Progenitor cell of endocrine pancreas (in vitro differentiated cells): Measurements from ENCODE around the gene CFAP54. TPM values are rescaled to one million over a fixed set of nuclear protein-coding genes. Genes with fewer than 3 reads are reported as not detected.

Experiments
- DNase-seq: peaks from one replicate; pipeline ENCODE4 v3.0.0; 2021; ENCODE audit warnings: low spot score; ENCODE audit not compliant: unreplicated experiment
- H3K27ac Mint-ChIP-seq: 2 replicates; pipeline ENCODE4 v1.8.0; 2021; ENCODE audit warnings: mild to moderate bottlenecking, moderate library complexity, mixed read lengths
- H3K27me3 Mint-ChIP-seq: 2 replicates; pipeline ENCODE4 v1.8.0; 2021; ENCODE audit warnings: mixed read lengths
- H3K36me3 Mint-ChIP-seq: 2 replicates; pipeline ENCODE4 v1.8.0; 2022; ENCODE audit warnings: mixed read lengths; ENCODE audit not compliant: insufficient read depth
- H3K4me1 Mint-ChIP-seq: 2 replicates; pipeline ENCODE4 v1.8.0; 2021; ENCODE audit warnings: low read depth, mixed read lengths
- H3K4me3 Mint-ChIP-seq: 2 replicates; pipeline ENCODE4 v1.8.0; 2021; ENCODE audit warnings: low read depth, mild to moderate bottlenecking, moderate library complexity, mixed read lengths
- H3K9me3 Mint-ChIP-seq: 2 replicates; pipeline ENCODE4 v1.8.0; 2021; ENCODE audit warnings: low read depth, mixed read lengths
- CTCF ChIP-seq: fragments of 200-600 bp; sonication (generic); IDR thresholded peaks from one replicate; pipeline ENCODE4 v1.5.0; 2021; ENCODE audit warnings: antibody characterized with exemption, mild to moderate bottlenecking; ENCODE audit not compliant: unreplicated experiment
- total RNA-seq: library from RNA; stranded (reverse); gene quantifications from 2 replicates; pipeline ENCODE4 v1.2.1, GENCODE V29; 2021

Gene CFAP54
- total RNA-seq, 1 donor from 2014 or later, result 5.9 TPM

- TF ChIP-seq CTCF, result no peak
- H3K4me1 Mint-ChIP-seq, result no peaks in the 10 kb centered on the region
Measured at GRCh38 chr12:96901175-96901574, 411.8 kb downstream of the CFAP54 start.

GRCh38 chr12:96902076-96902475 is 412.7 kb downstream of the CFAP54 start:
- Mint-ChIP-seq H3K4me1 (peaks cover 2% of the 10 kb centered on the region), H3K4me3 (no peak overlapping the region), H3K27ac (no peak overlapping the region), H3K27me3 (no peaks in the 10 kb centered on the region), H3K9me3 (no peaks in the 10 kb centered on the region), H3K36me3 (no peaks in the 10 kb centered on the region)
- TF ChIP-seq CTCF, result no peak
- no peak for DNase-seq

More at GRCh38 chr12:96901175-96901574, 411.8 kb downstream of the CFAP54 start:
- H3K4me3 Mint-ChIP-seq, result no peak overlapping the region
- H3K27ac Mint-ChIP-seq, result no peak overlapping the region
- no peaks in the 10 kb centered on the region for H3K36me3 Mint-ChIP-seq
- H3K9me3 Mint-ChIP-seq, result no peaks in the 10 kb centered on the region
- H3K27me3 Mint-ChIP-seq, result no peaks in the 10 kb centered on the region
- no peak for DNase-seq

- Mint-ChIP-seq H3K27ac (peak overlapping the region; percentile 91), H3K4me3 (peak overlapping the region; percentile 84)
- DNase-seq, result no peak
Measured at GRCh38 chr12:96906498-96906848, 417.1 kb downstream of the CFAP54 start.

GRCh38 chr12:96906849-96907670 is 417.7 kb downstream of the CFAP54 start, which contains the start of gene NEDD1:
Gene NEDD1 (plus strand): TSS chr12:96907257. CDS start chr12:96909760, 2,503 bp downstream.
- peak within 1 kb of the TSS; percentile 84 for H3K4me3 Mint-ChIP-seq
- TF ChIP-seq CTCF, result no peak
- no peaks in the 10 kb centered on the region for H3K27me3 Mint-ChIP-seq
- peaks cover 26% of the 10 kb centered on the region for H3K4me1 Mint-ChIP-seq
- peaks cover 2% of the 10 kb centered on the region for H3K36me3 Mint-ChIP-seq
- peak; percentile 84 for DNase-seq
- H3K9me3 Mint-ChIP-seq, result no peaks in the 10 kb centered on the region
- peak within 1 kb of the TSS; percentile 96 for H3K27ac Mint-ChIP-seq

More at GRCh38 chr12:96906498-96906848, 417.1 kb downstream of the CFAP54 start:
- no peak for TF ChIP-seq CTCF
- Mint-ChIP-seq H3K36me3 (peaks cover 2% of the 10 kb centered on the region), H3K9me3 (no peaks in the 10 kb centered on the region), H3K27me3 (no peaks in the 10 kb centered on the region), H3K4me1 (peaks cover 24% of the 10 kb centered on the region)

GRCh38 chr12:96907671-96908422 is 418.5 kb downstream of the CFAP54 start:
- DNase-seq, result no peak
- Mint-ChIP-seq H3K4me3 (peak overlapping the region; percentile 84), H3K4me1 (peaks cover 28% of the 10 kb centered on the region), H3K27ac (peak overlapping the region; percentile 96), H3K36me3 (peaks cover 2% of the 10 kb centered on the region), H3K27me3 (no peaks in the 10 kb centered on the region), H3K9me3 (no peaks in the 10 kb centered on the region)
- no peak for TF ChIP-seq CTCF
